NCI-H69 (cell line): ENCODE results near the gene ANKZF1.
A peak's percentile ranks its signal among the peaks of the same experiment; 100 is the strongest.

Source experiments
- DNase-seq: peaks from one replicate; lab custom pipeline; 2025; lab: John Stamatoyannopoulos, UW

The ANKZF1 gene

GRCh38 chr2:219207134-219207883 lies 22.3 kb upstream of the ANKZF1 start:
- DNase-seq, result no peak

GRCh38 chr2:219207884-219208740 lies 21.5 kb upstream of the ANKZF1 start:
- DNase-seq, result peak; percentile 50

DNA sequence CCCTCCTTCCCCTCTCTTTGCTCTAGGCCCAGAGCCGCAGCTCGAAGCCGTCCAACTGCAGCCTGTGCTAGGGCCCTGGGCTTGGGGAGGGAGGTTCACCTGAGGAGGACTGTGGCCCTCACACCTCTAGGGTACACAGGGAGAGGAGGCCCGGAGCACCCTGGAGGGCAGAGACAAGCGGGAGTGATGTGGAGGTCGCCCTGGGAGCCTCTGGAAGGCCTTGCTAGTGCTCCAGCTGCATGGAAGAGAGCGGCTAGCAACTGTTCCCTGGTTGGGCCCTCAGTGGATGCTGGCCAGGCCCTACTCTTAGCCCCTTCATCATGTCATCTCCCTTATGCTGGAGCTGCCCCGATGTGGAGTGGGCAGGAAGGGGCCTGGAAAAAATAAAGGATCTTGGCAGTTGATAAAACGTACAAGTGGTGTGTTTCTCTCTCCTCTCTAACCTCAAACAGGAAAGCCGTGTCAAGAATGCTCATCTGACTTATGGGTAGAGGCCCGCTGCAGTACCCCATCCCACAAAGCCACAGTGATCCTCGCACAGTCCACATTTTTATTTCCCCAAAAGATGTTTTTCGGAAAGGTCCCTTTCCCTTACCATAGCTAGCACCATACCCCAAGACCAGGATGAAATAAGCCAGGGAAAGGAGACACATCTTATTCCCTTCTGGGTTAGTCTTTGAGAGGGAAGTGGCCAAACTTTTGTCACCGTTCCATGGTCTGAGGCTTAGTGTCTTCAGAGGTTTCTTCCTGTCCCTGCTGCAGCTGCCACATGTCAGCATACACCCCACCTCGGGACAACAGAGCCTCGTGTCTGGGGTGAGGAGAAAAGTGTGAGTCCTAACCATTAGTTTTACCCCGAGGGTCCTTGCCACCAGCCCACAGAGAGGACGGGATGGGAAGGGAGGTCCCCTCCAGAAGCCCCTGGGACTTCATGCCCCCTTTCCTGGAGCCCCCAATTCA lies 20.1 kb upstream of the ANKZF1 start:
- DNase-seq, result no peak

GRCh38 chr2:219210196-219210885 lies 19.3 kb upstream of the ANKZF1 start:
- DNase-seq, result no peak

GRCh38 chr2:219210886-219211362 lies 18.7 kb upstream of the ANKZF1 start:
- DNase-seq, result no peak

- no peak for DNase-seq
These were observed 16.6 kb upstream of the ANKZF1 start for GRCh38 chr2:219213026-219213415.

DNA sequence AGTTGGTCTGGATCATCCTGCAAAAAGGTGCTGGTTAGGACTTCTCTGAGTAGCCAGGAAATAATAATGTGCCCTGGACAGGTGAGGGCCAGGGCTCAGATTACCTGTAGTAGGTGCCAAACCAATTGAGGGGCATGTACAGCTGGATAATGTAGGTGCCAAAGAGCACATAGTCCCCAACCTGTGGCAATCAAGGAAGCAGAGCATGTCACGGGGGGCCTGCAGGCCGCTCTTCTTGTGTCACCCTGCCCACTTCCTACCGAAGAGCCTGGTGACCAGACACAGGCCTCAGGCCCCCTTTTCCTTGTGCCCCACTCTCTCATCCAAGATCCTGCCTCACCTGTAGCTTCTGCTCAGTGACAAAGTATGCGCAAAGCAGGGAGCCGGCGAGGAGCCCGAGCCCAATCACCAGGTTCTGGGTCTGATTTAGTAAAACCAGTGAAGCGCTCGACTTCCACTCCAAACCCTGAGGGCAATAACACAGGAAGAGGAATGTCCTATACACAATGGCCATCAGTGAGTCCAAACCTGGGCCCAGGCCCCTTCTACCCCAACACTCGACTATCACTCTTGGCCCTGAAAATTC lies 16.0 kb upstream of the ANKZF1 start:
- DNase-seq, result no peak

- no peak for DNase-seq
These were observed 15.5 kb upstream of the ANKZF1 start for GRCh38 chr2:219214141-219214540.

- no peak for DNase-seq
These were observed 14.8 kb upstream of the ANKZF1 start for GRCh38 chr2:219214786-219215185.

DNA sequence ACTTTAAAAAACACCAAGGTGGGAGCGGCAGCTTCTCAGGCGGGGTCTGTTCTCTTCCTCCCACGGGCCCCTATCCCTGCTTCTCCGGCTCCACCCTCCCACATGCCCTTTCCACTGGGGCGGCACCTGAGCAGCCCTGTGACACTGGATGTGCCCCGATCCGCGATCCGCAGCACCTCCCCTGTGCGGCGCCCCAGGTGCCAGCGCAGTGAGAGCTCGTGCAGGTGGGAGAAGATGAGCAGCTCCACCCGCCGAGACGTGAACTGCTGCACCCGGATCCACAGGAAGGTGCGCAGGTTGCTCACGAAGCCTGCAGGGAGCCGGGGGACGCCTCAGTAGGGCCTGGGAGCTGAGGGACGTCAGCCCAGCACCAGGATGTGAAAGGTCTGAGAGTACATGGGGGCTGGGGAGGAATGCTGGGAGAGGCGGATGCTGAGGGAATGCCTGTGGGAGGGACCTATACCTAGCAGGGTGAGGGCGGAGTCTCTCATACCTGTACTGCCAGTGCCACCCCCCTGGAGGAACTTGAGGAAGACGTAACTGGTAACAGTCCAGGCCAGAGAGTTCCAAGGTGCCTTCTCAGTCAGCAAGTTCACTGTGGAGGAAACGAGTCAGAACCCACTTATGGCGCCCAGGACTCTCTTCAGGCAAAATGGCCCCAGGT lies 13.6 kb upstream of the ANKZF1 start:
- no peak for DNase-seq

GRCh38 chr2:219216535-219216915 lies 13.1 kb upstream of the ANKZF1 start:
- no peak for DNase-seq

DNA sequence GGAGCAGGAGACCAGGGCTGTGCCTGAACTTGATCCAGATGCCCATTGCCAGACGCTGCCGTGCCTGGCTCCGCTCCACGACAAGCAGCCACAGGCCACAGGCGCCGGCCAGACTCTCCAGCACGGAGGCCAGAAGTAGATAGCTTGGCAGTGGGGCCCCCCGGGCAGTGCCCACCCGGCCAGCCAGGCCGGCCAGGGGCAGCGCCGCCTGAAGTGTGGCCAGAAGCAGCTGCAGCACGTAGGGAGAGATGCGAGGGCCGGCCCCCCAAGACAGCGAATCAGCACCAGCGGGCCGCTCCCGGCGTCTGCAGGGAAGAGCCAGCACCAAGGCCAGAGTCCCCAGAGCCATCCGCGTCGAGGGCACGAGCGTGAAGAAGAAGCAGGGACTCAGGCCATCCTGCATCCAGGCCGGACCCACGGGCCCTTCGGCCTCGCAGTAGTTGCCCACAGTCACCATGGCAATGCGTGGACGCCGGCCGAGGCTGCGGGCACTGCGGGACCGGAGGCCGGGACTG lies 11.3 kb upstream of the ANKZF1 start:
- DNase-seq, result peak; percentile 78

DNA sequence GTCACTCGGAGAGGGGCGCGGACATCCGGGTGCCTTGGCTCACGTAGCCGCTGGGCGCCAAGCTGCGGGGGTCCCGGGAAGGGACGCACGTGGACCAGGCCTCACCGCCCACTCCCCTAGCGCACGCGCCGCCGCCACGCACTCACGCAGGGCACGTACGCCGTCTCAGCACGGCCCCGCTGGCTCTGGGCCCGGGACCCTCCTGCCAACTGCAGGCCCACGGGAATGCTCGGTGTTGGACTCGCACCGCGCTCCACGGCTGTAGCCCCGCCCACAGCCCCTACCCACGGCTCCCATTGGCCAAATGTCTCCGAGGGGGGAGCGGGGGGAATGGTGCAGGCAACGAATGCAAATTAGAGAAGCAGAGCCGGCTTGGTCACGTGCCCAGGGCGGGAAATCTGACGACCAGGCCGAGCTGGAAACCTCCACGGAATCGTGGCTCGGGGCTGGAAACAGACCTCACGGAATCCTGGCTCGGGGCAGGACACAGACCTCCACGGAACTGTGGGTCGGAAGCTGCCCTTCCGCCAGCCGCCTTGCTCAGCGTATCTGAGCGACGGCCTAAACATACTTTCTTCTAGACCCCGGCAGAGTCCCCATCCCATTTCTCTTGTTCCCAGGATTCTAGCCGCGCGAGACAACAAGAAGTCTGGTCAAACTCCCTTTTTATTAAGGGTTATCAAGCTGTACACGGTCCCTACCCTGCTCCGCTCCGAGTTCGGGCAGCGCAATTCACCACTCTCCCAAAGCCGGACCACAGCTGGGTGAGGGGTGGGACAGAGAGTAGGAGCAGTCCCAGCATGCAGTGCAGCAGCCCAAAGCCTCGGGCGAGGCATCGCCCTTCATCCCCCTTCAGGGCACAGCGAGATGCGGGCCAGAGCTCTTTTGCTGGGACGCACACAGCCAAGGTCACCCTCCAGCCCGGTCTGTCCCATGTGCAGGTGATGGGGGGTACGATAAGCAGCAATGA lies 10.6 kb upstream of the ANKZF1 start, which contains the start of gene ABCB6:
Gene ABCB6, minus strand, starts transcription at position 227 of the 970 bp plus-strand sequence. CDS start 285 bp downstream, outside the sequence.
- DNase-seq, result peak; percentile 94

GRCh38 chr2:219219784-219220532 lies 9.6 kb upstream of the ANKZF1 start:
- no peak for DNase-seq

- no peak for DNase-seq
These were observed 8.8 kb upstream of the ANKZF1 start for GRCh38 chr2:219220652-219221402.

- no peak for DNase-seq
These were observed 7.6 kb upstream of the ANKZF1 start for GRCh38 chr2:219221957-219222518.
